NAMALWA (cell line): ENCODE data around the gene PTPRT.

Experiments used
- DNase-seq: peaks from one replicate; pipeline ENCODE4 v3.0.0-alpha.2; 2015; ENCODE audit warnings: low spot score

PTPRT gene

DNA sequence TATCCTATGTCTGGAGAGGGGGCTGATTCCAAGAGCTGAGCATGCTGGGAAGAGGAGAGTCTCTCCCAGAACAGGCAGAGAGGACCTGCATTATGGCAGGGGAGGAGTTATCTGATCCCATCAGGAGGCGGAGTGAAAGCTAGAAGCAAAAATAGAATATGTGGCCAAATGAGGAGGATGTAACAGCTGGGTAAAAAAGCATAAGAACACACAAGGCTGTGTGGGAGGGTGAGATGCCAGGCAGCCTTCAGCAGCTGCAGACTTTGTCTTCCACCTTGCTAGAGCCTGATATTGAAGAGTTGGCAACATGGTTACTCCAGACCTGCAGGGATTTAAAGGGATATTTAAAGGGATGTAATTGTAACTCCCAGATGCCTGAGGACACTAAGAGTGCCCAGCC lies 167.1 kb downstream of the PTPRT start:
- DNase-seq, result no peak

DNA sequence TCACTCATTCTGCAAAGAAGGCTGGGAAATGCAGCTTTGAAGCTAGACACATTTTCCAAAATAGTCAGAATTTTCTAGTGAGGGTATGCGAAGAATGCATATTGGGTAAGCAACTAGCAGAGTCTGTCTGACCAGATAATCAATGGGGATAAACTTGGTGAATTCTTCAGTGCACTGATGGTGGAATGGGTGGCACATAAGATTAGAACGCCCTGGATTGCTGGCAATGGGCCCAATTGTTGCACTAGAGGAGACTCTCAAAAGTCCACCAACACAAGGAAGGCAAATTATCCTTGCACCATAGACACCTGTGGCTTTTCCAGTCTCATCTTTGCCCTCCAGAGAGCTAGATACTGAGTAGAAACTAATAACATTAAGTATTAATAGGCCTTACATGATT lies 167.6 kb downstream of the PTPRT start:
- no peak for DNase-seq

DNA sequence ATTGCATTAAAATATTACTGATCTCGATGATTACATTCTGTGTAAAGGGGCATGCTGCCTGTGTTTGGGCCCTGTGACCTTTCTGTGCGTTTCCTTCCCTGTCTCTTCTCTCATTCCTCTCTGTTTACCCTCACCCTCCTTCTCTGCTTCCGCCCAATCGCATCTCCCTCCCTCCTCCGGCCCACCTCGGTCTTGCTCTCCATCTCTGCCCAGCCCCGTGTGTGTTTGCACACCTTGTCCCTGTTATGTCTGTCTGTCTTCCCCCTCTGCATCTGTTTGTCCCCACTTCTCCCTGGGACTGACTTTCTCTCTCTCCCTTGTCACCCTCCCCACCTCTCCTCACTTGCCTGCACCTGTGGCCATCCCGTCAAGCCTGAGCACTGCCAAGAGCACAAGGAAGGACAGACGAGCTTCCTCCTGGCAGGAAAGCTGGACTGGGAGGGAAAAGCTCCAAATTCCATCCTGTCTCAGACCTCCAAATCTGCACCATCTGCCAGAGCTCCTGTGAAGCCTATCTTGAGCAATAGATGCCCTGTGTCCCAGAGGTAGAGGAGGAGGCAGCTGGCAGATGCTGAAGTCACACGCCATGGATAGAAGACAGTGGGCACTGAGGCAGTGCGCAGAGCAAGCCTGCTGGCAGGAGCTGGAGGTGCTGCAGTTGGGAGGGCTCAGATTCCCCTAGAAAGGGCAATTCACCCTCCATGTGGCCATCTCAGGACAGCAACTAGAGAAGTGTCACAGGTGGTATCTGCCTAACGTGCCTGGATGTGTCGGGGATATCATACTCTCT lies 172.3 kb downstream of the PTPRT start:
- DNase-seq, result no peak

DNA sequence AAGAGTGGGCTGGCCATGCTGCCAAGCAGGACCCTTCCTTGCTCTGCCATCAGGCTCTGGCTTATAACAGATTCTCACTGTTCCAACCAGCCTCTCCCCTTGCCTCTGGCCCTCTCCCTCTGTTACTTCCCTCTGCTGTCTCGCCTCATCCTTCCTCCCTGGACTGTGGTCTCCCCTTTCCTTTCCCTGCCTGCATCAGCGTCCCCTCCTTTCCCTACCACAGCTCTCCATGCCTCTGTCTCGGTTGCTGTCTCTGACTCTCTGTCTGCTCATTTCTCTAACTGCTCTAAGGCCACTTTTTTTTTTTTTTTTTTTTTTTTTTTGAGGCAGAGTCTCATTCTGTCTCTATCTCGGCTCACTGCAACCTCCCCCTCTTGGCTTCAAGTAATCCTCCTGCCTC lies 173.4 kb downstream of the PTPRT start:
- DNase-seq, result no peak

DNA sequence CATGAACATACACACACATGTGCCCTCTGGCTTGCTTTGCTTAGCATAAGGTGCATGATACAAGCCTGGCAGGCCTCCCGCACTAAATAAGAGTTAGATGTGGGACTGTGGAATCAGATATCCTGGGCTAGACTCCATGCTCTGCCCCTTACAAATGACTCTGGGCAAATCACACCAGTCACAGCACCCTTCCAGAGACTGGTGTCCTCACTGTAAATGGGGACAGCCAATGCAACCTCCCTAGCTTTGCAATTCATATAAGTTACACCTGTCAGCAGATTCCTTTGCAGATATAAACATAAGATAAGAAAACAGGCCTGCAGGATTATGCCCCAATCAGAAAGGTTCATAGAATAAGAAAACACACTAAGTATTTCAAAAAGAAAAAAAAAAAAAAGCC lies 174.1 kb downstream of the PTPRT start:
- no peak for DNase-seq

- DNase-seq, result no peak
These were observed 175.5 kb downstream of the PTPRT start for GRCh38 chr20:43014206-43014605.

DNA sequence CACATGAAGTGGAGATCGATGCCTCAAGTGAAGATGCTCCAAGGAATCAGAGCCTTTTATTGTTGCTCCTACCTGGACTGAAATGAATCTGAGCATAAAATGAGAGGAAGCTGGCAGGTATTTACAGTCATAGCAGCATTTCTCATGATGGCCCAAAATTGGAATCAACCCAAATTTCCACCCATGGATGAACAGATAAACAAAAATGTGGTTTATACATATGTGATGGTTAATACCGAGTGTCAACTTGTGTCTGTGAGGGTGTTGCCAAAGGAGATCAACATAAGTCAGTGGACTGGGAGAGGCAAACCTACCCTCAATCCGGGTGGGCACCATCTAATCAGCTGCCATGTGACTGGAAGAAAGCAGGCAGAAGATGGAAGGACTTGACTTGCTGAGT lies 178.2 kb downstream of the PTPRT start:
- DNase-seq, result peak; percentile 13

DNA sequence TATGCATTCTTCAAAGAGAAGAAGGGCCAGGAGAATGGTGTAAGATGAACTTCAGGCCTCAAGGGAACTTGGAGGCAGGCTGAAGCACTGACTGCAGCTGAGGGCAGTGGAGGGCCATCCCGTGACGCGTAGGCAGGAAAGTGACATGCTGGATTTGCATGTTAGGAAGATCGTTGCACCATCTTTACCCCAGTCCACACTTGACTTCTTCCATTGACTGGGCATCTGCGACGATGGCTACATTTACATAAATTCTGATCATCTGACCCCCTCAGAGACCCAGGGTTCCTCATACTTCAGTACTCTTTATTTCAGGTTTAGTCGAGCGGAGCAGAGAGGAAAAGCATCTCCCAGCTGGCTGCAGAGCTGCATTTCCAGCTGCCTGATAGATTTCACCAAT lies 180.2 kb downstream of the PTPRT start:
- peak; percentile 15 for DNase-seq

DNA sequence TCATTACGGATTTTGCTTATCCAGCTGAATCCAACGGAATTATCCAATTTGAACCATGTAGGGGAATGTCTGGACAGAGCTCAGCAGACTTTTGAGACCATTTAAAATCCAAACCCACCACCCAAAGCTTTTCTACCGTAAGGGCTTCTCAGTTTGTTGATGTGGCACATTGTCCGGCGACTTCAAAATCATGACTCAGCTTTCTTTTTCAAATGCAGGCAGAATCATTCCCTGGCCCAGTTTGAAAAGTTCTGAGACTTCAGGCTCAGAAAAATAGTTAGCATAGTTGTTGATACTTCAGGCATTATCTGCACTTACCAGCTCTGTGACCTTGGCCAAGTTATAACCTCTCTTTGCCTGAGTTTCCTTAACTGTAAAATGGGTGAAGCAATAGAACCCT lies 182.2 kb downstream of the PTPRT start:
- DNase-seq, result no peak

DNA sequence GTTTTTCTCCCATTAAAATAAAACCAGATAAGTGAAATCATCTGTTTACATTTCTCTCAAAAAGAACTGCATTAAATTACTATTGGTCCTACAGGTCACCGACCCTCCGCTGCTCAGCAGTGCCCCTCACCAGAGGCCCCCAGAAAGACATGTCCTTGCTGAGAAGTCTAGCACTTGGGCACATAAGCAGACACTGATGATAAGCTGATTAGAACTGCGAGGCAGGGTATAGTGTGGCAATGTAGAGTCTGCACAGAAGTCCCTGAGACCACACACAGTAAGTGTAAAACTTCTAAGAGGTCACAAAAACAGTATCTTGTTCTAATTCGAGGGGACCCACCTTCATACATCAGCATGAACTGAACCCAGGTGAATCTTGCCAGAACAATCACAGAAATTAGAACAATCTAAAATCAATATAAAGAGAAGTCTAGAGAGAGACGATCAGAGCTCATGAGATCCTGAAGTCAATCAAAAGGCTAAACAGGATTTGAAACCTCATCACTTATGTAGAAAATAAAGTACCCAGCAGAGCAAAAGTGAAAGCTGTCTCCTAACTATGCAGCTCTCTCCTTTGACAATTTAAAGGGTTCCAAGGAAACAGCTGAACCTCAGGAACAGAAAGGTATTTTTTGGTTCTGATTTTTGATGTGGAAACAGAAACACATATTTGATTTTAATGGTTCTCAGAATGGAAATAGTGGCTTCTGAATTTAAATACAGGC lies 182.9 kb downstream of the PTPRT start:
- DNase-seq, result no peak

GRCh38 chr20:43003318-43003944 lies 186.3 kb downstream of the PTPRT start:
- DNase-seq, result no peak

- DNase-seq, result no peak
These were observed 193.6 kb downstream of the PTPRT start for GRCh38 chr20:42996141-42996540.

DNA sequence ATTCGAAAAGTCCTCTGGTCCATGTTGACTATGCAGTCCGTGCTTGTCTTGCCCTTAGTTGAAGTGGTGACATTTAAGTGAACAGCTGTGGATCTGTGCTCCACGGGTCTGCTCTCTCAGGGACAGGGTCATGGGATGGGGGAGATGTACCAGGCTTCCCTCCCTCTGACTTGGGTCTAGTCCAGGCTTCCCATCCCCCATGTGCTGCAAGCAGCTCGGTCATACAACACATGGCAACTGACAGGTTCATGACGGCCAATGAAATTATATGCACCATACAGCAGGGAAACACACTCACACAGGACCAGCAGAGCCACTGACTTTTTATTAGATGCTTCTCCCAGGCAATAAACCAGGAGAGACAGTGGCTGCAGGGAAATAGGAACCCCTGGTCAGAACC lies 201.4 kb downstream of the PTPRT start:
- no peak for DNase-seq

DNA sequence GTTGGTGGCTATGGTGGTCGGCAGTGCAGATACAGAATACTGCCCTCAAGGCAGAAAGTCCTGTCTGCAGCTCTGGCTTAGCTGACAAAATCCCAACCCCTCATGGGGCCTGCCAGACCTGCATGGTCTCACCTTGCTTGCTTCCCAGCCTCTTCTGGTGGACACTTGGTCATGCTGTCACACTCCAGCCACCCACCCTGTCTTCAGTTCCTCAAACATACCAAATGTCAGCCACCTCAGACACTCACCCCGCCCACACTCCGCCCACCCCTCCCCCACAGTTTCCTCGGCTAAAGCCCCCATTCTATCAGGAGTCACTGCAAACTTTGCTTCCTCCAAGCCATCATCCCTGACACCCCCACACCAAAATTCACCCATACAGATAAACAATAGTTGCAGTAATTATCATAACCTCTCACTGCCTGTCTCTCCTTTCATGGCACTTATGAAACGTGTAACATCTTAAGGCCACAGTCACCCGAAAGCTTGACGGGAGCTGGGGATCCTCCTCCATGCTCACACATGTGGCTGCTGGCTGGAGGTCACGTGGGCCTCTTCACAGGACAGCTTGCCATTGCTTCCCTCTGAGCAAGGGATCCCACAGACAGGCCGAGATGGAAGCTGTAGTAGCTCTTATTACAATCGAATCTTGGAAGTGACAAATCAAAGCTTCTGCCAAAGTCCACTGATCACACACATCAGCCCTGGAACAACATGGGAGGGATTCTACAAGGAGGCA lies 202.2 kb downstream of the PTPRT start:
- no peak for DNase-seq

DNA sequence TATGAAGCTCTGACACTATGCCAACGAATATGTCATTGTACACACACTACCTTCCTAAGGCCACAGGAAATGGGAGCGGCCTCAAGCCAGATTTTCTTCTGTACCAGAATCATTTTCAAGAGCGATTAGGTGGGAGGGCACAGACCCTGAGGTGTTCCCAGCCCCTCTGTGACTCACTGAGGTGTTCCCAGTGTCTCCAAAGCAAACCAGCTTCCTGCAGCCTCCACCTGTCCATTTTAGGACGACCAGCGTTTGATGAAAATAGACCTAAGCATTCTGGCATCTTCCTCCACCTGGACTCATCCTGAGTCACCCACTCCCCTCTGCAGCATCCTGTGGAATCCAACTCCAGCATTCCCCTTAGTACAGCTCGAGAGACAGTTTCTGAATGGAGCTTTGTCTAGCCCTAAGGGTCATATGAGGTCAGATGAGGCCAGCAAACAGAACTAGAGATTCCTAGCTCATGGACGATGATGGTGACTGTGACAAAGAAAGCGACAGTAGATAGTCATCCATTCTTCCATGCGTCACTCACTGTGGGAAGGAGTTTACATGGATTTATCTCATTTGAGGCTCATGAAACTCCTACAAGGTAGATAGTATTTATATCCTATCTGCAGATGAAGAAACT lies 203.4 kb downstream of the PTPRT start:
- no peak for DNase-seq

DNA sequence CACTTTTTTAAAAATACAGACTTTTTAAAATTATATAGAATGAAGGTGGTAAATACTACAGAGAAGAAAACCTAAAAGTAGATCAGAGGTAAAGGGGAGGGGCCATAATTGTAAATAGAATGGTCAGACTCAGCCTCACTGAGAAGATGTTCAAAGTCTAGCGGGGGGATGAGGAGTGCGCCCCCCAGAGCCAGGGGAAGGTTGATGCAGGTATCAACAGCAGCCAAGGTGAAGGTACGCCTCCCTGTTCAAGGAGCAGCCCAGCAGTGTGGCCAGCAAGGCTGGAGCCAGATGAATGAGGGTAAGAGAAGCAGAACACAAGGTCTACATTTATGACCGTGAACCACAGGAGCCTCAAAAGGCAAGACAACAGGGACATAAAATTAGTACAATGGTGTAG lies 204.1 kb downstream of the PTPRT start:
- DNase-seq, result no peak

DNA sequence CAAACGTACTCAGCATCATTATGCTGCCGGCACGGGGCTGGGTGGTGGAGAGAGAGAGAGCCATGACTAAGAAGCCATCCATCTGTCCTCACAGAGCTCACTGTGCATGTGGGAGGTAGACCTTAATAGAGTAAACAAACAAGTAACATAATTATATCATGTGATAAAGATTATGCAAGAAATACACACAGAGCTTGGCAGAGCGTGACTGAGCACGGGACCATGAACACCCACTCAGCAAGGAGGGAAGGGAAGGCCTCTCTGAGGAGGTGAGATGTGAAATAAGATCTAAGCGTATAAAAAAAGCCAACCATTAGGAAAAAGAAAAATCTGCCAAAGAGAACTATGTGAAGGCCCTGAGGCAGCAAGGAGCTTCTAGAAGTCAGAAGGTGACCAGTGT lies 207.5 kb downstream of the PTPRT start:
- no peak for DNase-seq

DNA sequence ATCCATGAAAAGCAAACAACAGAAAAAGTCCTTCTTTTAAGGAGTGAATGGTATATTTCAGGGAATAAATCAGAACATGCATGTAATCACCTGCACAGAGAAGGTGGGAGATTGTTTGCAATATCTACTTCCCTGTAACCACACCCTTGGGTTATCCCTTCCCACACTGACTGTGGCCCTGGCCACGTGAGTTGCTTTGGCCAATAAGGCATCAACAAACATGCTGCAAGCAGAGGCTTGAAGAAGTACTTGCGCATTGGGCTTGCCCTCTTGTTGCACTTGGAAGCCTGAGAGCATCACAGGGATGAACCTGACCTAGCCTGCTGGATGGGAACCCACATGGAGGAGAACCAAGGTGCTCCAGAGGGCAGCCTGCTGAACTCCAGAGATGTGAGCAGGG lies 208.5 kb downstream of the PTPRT start:
- DNase-seq, result no peak

- DNase-seq, result no peak
These were observed 210.0 kb downstream of the PTPRT start for GRCh38 chr20:42979720-42980119.

- no peak for DNase-seq
These were observed 211.3 kb downstream of the PTPRT start for GRCh38 chr20:42978184-42978974.

DNA sequence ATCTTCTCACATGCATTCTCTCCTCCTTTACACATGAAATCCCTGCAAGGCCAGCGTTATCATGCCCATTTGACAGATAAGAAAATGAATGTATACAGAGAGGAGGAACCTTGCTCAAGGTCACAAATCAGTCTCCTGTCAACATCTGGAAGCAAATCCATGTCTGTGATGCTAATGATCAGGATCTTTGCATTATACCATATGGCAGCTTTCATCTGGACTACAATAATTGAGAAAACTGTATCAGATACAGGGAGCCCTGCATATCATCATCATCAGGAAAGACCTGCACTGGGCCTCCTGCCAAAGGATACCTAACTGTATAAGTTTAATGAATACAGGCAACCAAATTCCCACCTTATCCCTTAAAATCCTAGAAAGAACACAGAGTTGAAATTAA lies 213.7 kb downstream of the PTPRT start:
- no peak for DNase-seq
